GM12874 (cell line): ENCODE measurements around the gene SORCS2.

Experiments used
- TF ChIP-seq, protein P1 (sequence below): IDR thresholded peaks from 2 replicates; pipeline ENCODE4 v1.5.1; 2011; ENCODE audit warnings: low read depth, mild to moderate bottlenecking, control low read depth, low read length, moderate library complexity; ENCODE audit not compliant: insufficient read depth

SORCS2 gene

DNA sequence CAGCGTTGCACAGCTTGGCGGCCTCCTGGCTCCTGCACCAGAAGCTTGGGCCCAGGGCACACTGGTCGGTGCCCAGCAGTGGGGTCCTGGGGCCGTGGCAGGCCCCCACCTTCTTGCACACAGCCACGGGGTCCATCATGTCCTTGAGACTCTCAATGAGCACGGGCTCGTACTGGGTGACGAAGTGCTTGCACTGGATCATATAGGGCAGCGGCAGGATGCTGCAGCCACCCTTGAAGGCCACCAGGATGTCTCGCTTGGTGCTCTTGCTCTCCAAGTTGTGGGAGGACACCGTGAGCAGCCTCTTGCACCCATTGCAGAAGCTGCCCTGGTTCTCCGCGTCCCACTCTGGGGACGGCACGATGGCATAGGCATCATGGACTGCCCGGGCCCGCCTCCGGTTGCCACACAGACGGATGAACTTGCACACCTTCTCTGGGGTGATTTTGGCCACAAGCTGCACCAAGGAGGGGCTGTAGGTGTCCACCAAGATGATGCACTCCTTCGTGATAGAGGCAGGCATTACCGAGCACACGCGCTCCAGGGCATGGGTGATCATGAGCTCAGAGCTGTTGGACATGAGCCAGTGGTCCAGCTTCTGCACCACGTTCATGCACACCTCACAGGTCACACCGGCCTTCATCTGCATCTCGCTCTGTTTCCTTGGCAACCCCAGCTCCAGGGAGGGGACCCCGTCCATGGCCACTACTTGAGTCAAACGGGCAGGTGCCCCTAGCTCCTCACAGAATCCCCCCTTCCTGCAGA is 241.2 kb downstream of the SORCS2 start:
- TF ChIP-seq, protein P1, sequence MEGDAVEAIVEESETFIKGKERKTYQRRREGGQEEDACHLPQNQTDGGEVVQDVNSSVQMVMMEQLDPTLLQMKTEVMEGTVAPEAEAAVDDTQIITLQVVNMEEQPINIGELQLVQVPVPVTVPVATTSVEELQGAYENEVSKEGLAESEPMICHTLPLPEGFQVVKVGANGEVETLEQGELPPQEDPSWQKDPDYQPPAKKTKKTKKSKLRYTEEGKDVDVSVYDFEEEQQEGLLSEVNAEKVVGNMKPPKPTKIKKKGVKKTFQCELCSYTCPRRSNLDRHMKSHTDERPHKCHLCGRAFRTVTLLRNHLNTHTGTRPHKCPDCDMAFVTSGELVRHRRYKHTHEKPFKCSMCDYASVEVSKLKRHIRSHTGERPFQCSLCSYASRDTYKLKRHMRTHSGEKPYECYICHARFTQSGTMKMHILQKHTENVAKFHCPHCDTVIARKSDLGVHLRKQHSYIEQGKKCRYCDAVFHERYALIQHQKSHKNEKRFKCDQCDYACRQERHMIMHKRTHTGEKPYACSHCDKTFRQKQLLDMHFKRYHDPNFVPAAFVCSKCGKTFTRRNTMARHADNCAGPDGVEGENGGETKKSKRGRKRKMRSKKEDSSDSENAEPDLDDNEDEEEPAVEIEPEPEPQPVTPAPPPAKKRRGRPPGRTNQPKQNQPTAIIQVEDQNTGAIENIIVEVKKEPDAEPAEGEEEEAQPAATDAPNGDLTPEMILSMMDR: no peak

DNA sequence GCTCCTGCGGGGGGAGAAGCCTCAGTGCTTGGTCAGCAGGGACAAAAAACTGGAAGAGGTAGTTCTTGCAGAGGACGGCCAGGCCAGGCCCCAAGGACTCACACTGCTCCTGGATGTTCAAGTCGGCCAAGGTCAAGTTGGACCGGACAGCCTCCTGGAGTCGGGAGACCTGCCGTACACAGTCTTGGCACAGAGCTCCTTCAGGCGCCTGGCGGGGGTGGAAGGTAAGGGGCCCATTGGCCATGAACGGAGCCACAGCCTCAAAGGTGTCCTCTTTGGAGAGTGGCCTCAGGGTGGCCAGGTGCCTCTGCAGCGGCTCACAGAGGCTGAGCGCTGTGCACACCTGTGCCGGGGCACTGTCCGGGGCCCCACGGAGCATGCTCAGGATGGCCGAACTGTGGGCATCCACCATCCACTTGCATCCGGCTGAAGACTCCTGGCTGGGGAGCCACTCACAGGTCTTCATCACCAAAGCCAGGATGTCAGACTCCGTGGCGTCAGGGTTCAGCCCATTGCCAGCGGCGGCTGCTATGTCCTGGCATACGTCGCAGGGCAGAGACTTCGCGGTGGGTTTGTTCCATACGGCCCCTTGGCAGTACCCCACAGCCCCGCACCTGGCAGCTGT is 241.9 kb downstream of the SORCS2 start:
- TF ChIP-seq, protein P1: no peak

DNA sequence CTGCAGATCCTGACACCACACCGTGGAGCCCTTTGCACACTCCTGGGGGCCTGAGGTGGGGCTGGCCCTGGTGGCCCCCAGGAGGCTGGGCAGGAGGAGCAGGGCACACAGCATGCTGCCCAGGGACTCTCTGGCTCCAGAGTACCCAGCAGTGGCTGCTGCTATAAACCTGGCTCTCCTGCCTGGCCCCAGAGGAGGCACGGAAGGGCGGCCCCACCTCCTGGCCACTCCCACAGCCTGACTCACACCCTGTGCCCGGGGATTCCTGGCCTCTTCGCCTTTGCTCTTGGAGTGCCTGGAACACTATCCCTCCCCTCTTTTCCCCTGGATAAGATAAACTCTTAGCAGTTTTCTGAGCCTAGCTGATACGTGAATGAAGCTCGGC is 242.4 kb downstream of the SORCS2 start, which contains the start of gene PSAPL1:
Gene PSAPL1, minus strand, starts transcription at position 165 of the 385 bp plus-strand sequence. Its CDS starts 51 bp downstream, at position 114.
- TF ChIP-seq, protein P1: no peak

- TF ChIP-seq, protein P1: no peak
Measured at GRCh38 chr4:7435471-7436061, 243.2 kb downstream of the SORCS2 start.

GRCh38 chr4:7436256-7436655 is 243.9 kb downstream of the SORCS2 start:
- TF ChIP-seq, protein P1: no peak

DNA sequence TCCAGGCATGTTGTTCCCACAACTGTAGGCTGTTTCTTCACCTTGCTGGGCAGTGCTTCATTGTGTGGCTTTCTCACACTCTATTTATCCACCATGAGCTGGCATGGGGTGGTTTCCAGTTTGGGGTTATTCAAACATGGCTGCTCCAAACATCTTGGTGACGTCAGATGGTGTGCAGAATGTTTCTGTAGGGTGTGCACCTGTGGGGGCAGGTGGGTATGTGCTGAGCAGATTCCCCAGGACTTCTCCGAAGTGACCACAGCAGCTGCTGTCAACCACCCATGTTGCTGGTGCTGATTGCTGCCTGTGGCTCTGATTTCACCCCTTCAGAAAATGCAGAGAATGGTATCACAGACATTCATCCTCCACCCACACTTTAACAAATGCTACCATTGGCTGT is 247.4 kb downstream of the SORCS2 start:
- TF ChIP-seq, protein P1: no peak

DNA sequence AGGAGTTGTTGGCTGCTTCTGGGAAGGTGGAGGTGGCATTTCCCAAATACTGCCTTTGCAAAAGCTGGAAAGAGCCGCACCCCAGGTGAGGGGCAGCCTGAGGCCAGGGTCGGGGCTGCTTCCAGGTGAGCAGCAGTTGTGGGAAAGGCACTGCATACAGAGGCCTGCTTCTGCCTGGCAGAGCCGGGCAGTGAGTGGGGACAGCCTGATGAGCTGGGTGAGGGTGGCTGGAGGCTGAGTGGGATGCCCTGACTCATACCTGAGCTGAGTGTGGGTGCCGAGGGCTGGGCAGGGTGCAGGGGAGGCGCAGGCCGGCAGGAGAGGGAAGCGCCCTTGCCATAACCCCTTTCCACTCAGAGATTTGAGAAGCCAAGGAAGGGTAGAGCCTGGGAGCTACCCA is 248.9 kb downstream of the SORCS2 start:
- TF ChIP-seq, protein P1: no peak
